Thyroid gland (tissue), 4 donors: ENCODE data around the gene AHRR. TPM values are rescaled to one million over a fixed set of nuclear protein-coding genes. Genes with fewer than 3 reads are reported as not detected.

Source experiments
- DNase-seq, 2 donors: peaks; one replicate each; pipeline ENCODE4 v3.0.0-alpha.2; 2019
- H3K27ac ChIP-seq, 3 donors: fragments of 200-600 bp; sonication (generic); 1 replicate in 2 of 3; 2 replicates in 1 of 3; pipeline ENCODE4 v1.5.1; 2016 to 2019; ENCODE audit warnings: mild to moderate bottlenecking in 1 of 3, moderate library complexity in 1 of 3
- H3K27me3 ChIP-seq: fragments of 200-600 bp; sonication (generic); one replicate; pipeline ENCODE4 v1.5.1; 2019
- H3K36me3 ChIP-seq, 2 donors: fragments of 200-600 bp; sonication (generic); one replicate each; pipeline ENCODE4 v1.5.1; 2016 to 2019
- H3K4me1 ChIP-seq, 2 donors: fragments of 200-600 bp; sonication (generic); one replicate each; pipeline ENCODE4 v1.5.1; 2017 to 2019
- H3K4me3 ChIP-seq, 3 donors: fragments of 200-600 bp; sonication (generic); replicated peaks in 1 of 3; 1 replicate in 2 of 3; 2 replicates in 1 of 3; pipeline ENCODE4 v1.5.1; 2016; ENCODE audit warnings: mild to moderate bottlenecking in 1 of 3
- H3K9me3 ChIP-seq: fragments of 200-600 bp; sonication (generic); one replicate; pipeline ENCODE4 v1.5.1; 2017
- POLR2A ChIP-seq, 2 donors: fragments of 450-650 bp; IDR thresholded peaks; one replicate each; pipeline ENCODE4 v1.6.1; 2017; ENCODE audit warnings: antibody characterized with exemption in 2 of 2, mild to moderate bottlenecking in 2 of 2, moderate library complexity in 1 of 2
- WGBS, 2 donors: methylation state at CpG; one replicate each; pipeline ENCODE4 v1.1.5; 2017; 5-methylcytosine and 5-hydroxymethylcytosine counted together
- intact Hi-C: fragments of 100-400 bp; cut with DNase I; formaldehyde crosslinking; loops from one replicate; pipeline ENCODE4 v1.15.1; 2023
- total RNA-seq, 4 donors: library from RNA; depleted of rRNA; stranded (reverse); fragments of >200 nt; gene quantifications; one replicate each; pipeline ENCODE4 v1.2.3, GENCODE V29; 2016
- TF ChIP-seq, protein P1 (sequence below), 6 experiments: fragments of 200-600 bp in 3 of 6; fragments of 450-650 bp in 3 of 6; sonication (generic) in 3 of 6; IDR thresholded peaks; one replicate each; pipeline ENCODE4 v1.5.1; 2016 to 2019; ENCODE audit warnings: antibody characterized with exemption in 6 of 6, mild to moderate bottlenecking in 2 of 6, inconsistent platforms in 1 of 6, moderate library complexity in 1 of 6

The AHRR gene
- total RNA-seq, 4 donors from 2014 or later: 0.88 to 2.1 (median 1.3) TPM

DNA sequence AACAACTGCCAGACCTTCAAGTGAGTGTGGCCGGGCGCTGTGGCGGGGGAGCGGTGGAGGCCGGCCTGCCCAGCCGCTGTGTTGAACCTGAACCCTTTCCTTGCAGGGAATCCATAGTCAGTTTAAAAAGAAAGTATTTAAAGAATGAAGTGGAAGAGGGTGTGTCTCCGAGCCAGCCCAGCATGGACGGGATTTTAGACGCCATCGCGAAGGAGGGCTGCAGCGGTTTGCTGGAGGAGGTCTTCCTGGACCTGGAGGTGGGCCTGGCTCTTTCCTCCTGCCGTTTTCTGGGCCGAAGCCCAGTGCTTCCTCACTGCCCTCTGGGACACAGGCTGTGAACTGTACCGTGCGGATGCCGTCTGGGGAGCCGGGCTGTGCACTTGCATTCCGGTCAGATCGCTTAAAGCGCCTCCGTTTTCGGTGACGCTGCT, 140.6 kb downstream of the AHRR start:
- TF ChIP-seq, protein P1, sequence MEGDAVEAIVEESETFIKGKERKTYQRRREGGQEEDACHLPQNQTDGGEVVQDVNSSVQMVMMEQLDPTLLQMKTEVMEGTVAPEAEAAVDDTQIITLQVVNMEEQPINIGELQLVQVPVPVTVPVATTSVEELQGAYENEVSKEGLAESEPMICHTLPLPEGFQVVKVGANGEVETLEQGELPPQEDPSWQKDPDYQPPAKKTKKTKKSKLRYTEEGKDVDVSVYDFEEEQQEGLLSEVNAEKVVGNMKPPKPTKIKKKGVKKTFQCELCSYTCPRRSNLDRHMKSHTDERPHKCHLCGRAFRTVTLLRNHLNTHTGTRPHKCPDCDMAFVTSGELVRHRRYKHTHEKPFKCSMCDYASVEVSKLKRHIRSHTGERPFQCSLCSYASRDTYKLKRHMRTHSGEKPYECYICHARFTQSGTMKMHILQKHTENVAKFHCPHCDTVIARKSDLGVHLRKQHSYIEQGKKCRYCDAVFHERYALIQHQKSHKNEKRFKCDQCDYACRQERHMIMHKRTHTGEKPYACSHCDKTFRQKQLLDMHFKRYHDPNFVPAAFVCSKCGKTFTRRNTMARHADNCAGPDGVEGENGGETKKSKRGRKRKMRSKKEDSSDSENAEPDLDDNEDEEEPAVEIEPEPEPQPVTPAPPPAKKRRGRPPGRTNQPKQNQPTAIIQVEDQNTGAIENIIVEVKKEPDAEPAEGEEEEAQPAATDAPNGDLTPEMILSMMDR (IDR thresholded peaks at IDR 0.05): no peak
- no peak for TF ChIP-seq POLR2A (IDR thresholded peaks at IDR 0.05)
- Histone ChIP-seq H3K27me3 (no peaks in the 10 kb centered on the region), H3K4me3 (no peak overlapping the region), H3K27ac (no peak overlapping the region), H3K9me3 (no peaks in the 10 kb centered on the region), H3K36me3 (peaks cover 56 to 58% of the 10 kb centered on the region in 2 donors), H3K4me1 (peaks cover 0 to 6% of the 10 kb centered on the region in 2 donors)
- 91 to 95% methylated on average over 24 of the region's 24 CpGs for WGBS, 2 donors
- DNase-seq: no peak
- intact Hi-C loops: no loop called here

DNA sequence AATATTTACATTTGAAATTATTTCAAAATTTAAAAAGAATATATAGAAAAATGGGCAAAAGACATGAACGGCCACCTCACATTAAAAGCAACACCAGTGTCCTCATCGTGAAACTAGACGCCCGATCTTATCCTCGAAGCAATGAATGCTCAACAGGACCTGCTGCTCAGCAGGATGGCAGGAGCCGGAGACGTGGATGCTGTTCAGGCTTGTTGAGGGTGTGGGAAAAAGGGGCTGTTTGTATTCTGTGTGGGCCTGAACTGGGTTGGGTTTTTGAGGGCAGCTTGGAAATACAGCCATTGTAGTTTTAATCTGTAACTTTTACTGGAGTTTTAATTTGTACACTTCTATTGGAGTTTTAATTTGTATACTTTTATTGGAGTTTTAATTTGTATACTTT, 141.8 kb downstream of the AHRR start:
- Histone ChIP-seq H3K27ac (no peak overlapping the region), H3K9me3 (no peaks in the 10 kb centered on the region), H3K36me3 (peaks cover 46 to 51% of the 10 kb centered on the region in 2 donors), H3K27me3 (no peaks in the 10 kb centered on the region), H3K4me3 (no peak overlapping the region), H3K4me1 (peaks cover 0 to 6% of the 10 kb centered on the region in 2 donors)
- intact Hi-C loops: no loop called here
- 80 to 82% methylated on average over 7 of the region's 7 CpGs for WGBS, 2 donors
- TF ChIP-seq POLR2A (IDR thresholded peaks at IDR 0.05): no peak
- TF ChIP-seq, protein P1 (IDR thresholded peaks at IDR 0.05): no peak
- no peak for DNase-seq

DNA sequence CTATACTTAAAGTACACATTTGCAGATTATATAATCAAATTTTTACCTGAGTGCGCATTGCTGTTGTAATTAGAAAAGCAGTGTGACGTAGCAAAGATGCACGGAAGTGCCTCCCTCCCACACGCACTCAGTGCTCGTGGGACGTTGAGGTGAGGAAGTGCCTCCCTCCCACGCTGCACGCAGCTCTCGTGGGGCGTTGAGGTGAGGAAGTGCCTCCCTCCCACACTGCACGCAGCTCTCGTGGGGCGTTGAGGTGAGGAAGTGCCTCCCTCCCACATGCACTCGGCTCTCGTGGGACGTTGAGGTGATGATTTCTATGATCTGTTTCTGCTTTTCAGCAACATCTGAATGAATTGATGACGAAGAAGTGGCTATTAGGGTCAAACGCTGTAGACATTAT, 142.4 kb downstream of the AHRR start:
- Histone ChIP-seq H3K4me1 (peaks cover 0 to 2% of the 10 kb centered on the region in 2 donors), H3K9me3 (no peaks in the 10 kb centered on the region), H3K36me3 (peaks cover 44 to 51% of the 10 kb centered on the region in 2 donors), H3K4me3 (no peak overlapping the region), H3K27ac (no peak overlapping the region), H3K27me3 (no peaks in the 10 kb centered on the region)
- peak in 1 of 2 donors; percentile 1 for DNase-seq
- intact Hi-C loops: no loop called here
- TF ChIP-seq, protein P1 (IDR thresholded peaks at IDR 0.05): no peak
- no peak for TF ChIP-seq POLR2A (IDR thresholded peaks at IDR 0.05)
- whole genome bisulfite sequencing, 2 donors: 78 to 88% methylated on average over 18 of the region's 18 CpGs

DNA sequence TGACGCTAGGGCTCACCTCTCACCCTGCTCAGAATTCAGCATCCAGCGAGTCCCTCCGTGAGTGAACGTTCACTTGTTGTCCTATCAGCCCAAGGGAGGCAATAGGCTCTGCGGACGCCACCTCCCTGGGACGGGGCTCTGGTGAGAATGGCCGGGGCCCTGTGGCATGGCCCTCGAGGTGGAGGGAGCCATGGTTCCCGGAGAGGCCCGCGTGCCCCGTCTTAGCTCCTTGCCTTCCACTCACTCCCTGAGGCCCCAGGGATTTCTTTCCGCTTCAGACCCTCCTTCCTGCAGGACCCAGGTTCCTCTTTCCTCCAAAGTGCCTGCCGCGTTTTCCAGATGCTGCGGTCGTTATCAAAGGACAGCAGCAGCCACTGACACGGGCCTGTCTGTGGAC, 142.9 kb downstream of the AHRR start:
- Histone ChIP-seq H3K27ac (no peak overlapping the region), H3K36me3 (peaks cover 44 to 50% of the 10 kb centered on the region in 2 donors)

DNA sequence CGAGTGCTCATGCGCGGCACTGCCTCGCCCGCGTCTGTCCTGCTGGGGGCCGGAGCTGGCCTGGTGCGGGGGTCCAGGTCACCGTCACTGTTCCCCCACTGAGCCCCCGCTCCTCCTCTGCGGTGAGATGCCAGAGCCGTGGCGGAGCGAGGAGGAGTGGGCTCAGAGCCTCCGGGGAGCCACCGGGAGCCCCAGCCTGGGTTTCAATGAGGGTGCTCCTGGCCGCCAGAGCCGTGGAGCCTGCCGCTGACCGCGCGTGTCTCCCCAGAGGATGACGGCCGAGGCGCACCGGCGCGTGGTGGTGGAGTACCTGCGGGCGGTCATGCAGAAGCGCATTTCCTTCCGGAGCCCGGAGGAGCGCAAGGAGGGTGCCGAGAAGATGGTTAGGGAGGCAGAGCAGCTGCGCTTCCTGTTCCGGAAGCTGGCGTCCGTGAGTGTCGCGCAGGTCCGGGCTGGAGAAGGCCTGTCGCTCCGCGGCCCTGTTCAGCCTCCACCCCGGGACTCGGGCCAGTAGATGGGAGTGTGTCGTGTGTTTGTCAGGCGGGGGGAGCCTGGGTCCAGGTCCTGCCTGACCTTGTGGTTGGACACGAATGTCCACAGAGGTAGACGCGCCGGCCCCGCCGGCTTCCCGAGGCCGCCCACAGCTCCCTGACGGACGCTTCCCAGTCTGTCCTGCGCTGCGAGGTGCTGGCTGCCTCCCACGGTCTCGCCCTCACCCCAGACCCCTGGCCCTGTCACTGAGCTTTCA, 143.5 kb downstream of the AHRR start:
- WGBS, 2 donors: 94 to 95% methylated on average over 44 to 54 of the region's 63 CpGs
- DNase-seq: peak in 1 of 2 donors; percentile 2
- H3K27ac ChIP-seq: no peak overlapping the region
- no peak for TF ChIP-seq POLR2A (IDR thresholded peaks at IDR 0.05)
- TF ChIP-seq, protein P1 (IDR thresholded peaks at IDR 0.05): no peak
- H3K9me3 ChIP-seq: no peaks in the 10 kb centered on the region
- intact Hi-C loops: no loop called here
- no peaks in the 10 kb centered on the region for H3K4me1 ChIP-seq
- no peaks in the 10 kb centered on the region for H3K27me3 ChIP-seq
- H3K36me3 ChIP-seq: peaks cover 39 to 45% of the 10 kb centered on the region in 2 donors
- no peak overlapping the region for H3K4me3 ChIP-seq

More for the DNA sequence above, 142.9 kb downstream of the AHRR start:
- no peaks in the 10 kb centered on the region for H3K9me3 ChIP-seq
- TF ChIP-seq, protein P1 (IDR thresholded peaks at IDR 0.05): no peak
- TF ChIP-seq POLR2A (IDR thresholded peaks at IDR 0.05): no peak
- 95% methylated on average over 18 to 19 of the region's 19 CpGs for WGBS, 2 donors
- no peak overlapping the region for H3K4me3 ChIP-seq
- no peaks in the 10 kb centered on the region for H3K27me3 ChIP-seq
- no peak for DNase-seq
- intact Hi-C loops: no loop called here
- H3K4me1 ChIP-seq: no peaks in the 10 kb centered on the region
